ENCODE results near the gene UCP2. TPM values are rescaled to one million over a fixed set of nuclear protein-coding genes. Genes with fewer than 3 reads are reported as not detected.

UCP2 gene
- total and polyA plus RNA-seq, 9 of the 15 experiments (the other 6 are each of a cell fraction or from before 2014, with no cell fraction given): 19.2 to 216 (median 87.9) TPM

DNA sequence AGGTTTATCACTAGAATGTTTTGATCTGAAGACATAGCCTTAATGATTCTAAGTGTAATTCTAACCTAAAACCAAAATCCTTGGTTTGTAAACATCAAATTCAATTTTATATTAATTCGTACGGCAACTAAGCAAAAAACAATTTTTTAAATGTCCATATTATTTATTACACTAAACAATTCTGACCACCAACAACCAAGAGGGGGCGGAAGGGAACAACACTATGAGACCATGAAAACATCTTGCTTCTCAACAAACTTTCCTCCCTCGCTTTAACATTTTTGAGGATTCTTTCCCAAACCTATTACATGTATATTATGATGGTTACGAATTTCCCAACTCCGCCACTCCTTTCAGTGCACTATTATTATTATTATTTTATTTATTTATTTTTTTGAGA is 6.5 kb upstream of the UCP2 start (continued):
- no peak for TF ChIP-seq FOXJ2 (tag; IDR thresholded peaks at IDR 0.05)
- TF ChIP-seq, protein P1, sequence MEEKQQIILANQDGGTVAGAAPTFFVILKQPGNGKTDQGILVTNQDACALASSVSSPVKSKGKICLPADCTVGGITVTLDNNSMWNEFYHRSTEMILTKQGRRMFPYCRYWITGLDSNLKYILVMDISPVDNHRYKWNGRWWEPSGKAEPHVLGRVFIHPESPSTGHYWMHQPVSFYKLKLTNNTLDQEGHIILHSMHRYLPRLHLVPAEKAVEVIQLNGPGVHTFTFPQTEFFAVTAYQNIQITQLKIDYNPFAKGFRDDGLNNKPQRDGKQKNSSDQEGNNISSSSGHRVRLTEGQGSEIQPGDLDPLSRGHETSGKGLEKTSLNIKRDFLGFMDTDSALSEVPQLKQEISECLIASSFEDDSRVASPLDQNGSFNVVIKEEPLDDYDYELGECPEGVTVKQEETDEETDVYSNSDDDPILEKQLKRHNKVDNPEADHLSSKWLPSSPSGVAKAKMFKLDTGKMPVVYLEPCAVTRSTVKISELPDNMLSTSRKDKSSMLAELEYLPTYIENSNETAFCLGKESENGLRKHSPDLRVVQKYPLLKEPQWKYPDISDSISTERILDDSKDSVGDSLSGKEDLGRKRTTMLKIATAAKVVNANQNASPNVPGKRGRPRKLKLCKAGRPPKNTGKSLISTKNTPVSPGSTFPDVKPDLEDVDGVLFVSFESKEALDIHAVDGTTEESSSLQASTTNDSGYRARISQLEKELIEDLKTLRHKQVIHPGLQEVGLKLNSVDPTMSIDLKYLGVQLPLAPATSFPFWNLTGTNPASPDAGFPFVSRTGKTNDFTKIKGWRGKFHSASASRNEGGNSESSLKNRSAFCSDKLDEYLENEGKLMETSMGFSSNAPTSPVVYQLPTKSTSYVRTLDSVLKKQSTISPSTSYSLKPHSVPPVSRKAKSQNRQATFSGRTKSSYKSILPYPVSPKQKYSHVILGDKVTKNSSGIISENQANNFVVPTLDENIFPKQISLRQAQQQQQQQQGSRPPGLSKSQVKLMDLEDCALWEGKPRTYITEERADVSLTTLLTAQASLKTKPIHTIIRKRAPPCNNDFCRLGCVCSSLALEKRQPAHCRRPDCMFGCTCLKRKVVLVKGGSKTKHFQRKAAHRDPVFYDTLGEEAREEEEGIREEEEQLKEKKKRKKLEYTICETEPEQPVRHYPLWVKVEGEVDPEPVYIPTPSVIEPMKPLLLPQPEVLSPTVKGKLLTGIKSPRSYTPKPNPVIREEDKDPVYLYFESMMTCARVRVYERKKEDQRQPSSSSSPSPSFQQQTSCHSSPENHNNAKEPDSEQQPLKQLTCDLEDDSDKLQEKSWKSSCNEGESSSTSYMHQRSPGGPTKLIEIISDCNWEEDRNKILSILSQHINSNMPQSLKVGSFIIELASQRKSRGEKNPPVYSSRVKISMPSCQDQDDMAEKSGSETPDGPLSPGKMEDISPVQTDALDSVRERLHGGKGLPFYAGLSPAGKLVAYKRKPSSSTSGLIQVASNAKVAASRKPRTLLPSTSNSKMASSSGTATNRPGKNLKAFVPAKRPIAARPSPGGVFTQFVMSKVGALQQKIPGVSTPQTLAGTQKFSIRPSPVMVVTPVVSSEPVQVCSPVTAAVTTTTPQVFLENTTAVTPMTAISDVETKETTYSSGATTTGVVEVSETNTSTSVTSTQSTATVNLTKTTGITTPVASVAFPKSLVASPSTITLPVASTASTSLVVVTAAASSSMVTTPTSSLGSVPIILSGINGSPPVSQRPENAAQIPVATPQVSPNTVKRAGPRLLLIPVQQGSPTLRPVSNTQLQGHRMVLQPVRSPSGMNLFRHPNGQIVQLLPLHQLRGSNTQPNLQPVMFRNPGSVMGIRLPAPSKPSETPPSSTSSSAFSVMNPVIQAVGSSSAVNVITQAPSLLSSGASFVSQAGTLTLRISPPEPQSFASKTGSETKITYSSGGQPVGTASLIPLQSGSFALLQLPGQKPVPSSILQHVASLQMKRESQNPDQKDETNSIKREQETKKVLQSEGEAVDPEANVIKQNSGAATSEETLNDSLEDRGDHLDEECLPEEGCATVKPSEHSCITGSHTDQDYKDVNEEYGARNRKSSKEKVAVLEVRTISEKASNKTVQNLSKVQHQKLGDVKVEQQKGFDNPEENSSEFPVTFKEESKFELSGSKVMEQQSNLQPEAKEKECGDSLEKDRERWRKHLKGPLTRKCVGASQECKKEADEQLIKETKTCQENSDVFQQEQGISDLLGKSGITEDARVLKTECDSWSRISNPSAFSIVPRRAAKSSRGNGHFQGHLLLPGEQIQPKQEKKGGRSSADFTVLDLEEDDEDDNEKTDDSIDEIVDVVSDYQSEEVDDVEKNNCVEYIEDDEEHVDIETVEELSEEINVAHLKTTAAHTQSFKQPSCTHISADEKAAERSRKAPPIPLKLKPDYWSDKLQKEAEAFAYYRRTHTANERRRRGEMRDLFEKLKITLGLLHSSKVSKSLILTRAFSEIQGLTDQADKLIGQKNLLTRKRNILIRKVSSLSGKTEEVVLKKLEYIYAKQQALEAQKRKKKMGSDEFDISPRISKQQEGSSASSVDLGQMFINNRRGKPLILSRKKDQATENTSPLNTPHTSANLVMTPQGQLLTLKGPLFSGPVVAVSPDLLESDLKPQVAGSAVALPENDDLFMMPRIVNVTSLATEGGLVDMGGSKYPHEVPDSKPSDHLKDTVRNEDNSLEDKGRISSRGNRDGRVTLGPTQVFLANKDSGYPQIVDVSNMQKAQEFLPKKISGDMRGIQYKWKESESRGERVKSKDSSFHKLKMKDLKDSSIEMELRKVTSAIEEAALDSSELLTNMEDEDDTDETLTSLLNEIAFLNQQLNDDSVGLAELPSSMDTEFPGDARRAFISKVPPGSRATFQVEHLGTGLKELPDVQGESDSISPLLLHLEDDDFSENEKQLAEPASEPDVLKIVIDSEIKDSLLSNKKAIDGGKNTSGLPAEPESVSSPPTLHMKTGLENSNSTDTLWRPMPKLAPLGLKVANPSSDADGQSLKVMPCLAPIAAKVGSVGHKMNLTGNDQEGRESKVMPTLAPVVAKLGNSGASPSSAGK (IDR thresholded peaks at IDR 0.05): no peak
- TF ChIP-seq ZNF75A (CRISPR knock-in tag; IDR thresholded peaks at IDR 0.05): no peak
- TF ChIP-seq MAFK (IDR thresholded peaks at IDR 0.05; ENCODE audit: low read length): no peak
- TF ChIP-seq, protein P2, sequence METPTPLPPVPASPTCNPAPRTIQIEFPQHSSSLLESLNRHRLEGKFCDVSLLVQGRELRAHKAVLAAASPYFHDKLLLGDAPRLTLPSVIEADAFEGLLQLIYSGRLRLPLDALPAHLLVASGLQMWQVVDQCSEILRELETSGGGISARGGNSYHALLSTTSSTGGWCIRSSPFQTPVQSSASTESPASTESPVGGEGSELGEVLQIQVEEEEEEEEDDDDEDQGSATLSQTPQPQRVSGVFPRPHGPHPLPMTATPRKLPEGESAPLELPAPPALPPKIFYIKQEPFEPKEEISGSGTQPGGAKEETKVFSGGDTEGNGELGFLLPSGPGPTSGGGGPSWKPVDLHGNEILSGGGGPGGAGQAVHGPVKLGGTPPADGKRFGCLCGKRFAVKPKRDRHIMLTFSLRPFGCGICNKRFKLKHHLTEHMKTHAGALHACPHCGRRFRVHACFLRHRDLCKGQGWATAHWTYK (CRISPR knock-in tag; IDR thresholded peaks at IDR 0.05): no peak
- no peak for TF ChIP-seq NONO (IDR thresholded peaks at IDR 0.05; ENCODE audit: low read depth in 2 of 2, low read length in 1 of 2)
- TF ChIP-seq ELF1 (tag; IDR thresholded peaks at IDR 0.05): no peak
- no peak for TF ChIP-seq GABPB2 (CRISPR knock-in tag; conservative IDR thresholded peaks at IDR 0.05)
- no peak for TF ChIP-seq BCOR (IDR thresholded peaks at IDR 0.05)
- TF ChIP-seq CXXC5 (CRISPR knock-in tag; IDR thresholded peaks at IDR 0.05): 0 out of 2 replicates have a peak, but pooled peaks have one; percentile 22
- TF ChIP-seq BCL6 (CRISPR knock-in tag; IDR thresholded peaks at IDR 0.05): no peak
- TF ChIP-seq RB1 (IDR thresholded peaks at IDR 0.05; ENCODE audit: low read depth): no peak
- TF ChIP-seq, protein P3, sequence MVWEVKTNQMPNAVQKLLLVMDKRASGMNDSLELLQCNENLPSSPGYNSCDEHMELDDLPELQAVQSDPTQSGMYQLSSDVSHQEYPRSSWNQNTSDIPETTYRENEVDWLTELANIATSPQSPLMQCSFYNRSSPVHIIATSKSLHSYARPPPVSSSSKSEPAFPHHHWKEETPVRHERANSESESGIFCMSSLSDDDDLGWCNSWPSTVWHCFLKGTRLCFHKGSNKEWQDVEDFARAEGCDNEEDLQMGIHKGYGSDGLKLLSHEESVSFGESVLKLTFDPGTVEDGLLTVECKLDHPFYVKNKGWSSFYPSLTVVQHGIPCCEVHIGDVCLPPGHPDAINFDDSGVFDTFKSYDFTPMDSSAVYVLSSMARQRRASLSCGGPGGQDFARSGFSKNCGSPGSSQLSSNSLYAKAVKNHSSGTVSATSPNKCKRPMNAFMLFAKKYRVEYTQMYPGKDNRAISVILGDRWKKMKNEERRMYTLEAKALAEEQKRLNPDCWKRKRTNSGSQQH (CRISPR knock-in tag; IDR thresholded peaks at IDR 0.05): no peak
- TF ChIP-seq, protein P4, sequence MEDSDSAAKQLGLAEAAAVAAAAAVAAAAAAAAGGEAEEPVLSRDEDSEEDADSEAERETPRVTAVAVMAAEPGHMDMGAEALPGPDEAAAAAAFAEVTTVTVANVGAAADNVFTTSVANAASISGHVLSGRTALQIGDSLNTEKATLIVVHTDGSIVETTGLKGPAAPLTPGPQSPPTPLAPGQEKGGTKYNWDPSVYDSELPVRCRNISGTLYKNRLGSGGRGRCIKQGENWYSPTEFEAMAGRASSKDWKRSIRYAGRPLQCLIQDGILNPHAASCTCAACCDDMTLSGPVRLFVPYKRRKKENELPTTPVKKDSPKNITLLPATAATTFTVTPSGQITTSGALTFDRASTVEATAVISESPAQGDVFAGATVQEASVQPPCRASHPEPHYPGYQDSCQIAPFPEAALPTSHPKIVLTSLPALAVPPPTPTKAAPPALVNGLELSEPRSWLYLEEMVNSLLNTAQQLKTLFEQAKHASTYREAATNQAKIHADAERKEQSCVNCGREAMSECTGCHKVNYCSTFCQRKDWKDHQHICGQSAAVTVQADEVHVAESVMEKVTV (CRISPR knock-in tag; IDR thresholded peaks at IDR 0.05): peak; percentile 65; the same call in 1 of the 2 replicates

Measured in K562 (cell line).